ENCODE measurements around the gene TMEM126A.
A peak's percentile ranks its signal among the peaks of the same experiment; 100 is the strongest.
"Not testable (repeated sequence)": the region's sequence is repeated elsewhere in the genome, so short reads cannot be mapped to it uniquely, and the experiment has no call there.

The TMEM126A gene

GRCh38 chr11:85647604-85648299 is at the start of gene TMEM126A:
Gene TMEM126A, plus strand, starts transcription at chr11:85647967. Its CDS starts 2,289 bp downstream, at chr11:85650256.
- peak; percentile 82 for DNase-seq (ENCODE audit: low read depth)

GRCh38 chr11:85599083-85599482 is 48.7 kb upstream of the TMEM126A start:
- DNase-seq (ENCODE audit: low read depth), result no peak

- DNase-seq (ENCODE audit: low read depth), result no peak
These were observed 45.1 kb upstream of the TMEM126A start for GRCh38 chr11:85602526-85603213.

GRCh38 chr11:85603220-85603619 is 44.5 kb upstream of the TMEM126A start:
- no peak for DNase-seq (ENCODE audit: low read depth)

- DNase-seq (ENCODE audit: low read depth), result not testable (repeated sequence)
These were observed 41.5 kb upstream of the TMEM126A start for GRCh38 chr11:85606237-85606636.

- not testable (repeated sequence) for DNase-seq (ENCODE audit: low read depth)
These were observed 39.1 kb upstream of the TMEM126A start for GRCh38 chr11:85608621-85609020.

- not testable (repeated sequence) for DNase-seq (ENCODE audit: low read depth)
These were observed 38.5 kb upstream of the TMEM126A start for GRCh38 chr11:85609286-85609685.

GRCh38 chr11:85611643-85612042 is 36.1 kb upstream of the TMEM126A start:
- not testable (repeated sequence) for DNase-seq (ENCODE audit: low read depth)

GRCh38 chr11:85619499-85619898 is 28.3 kb upstream of the TMEM126A start:
- DNase-seq (ENCODE audit: low read depth), result no peak

GRCh38 chr11:85620256-85620655 is 27.5 kb upstream of the TMEM126A start:
- DNase-seq (ENCODE audit: low read depth), result no peak

- DNase-seq (ENCODE audit: low read depth), result no peak
These were observed 21.3 kb upstream of the TMEM126A start for GRCh38 chr11:85626496-85626895.

GRCh38 chr11:85627332-85627997 is 20.3 kb upstream of the TMEM126A start, which contains the start of gene DLG2:
Gene DLG2, minus strand, starts transcription at chr11:85627344.
- DNase-seq (ENCODE audit: low read depth), result no peak

- DNase-seq (ENCODE audit: low read depth), result peak; percentile 94
These were observed 19.6 kb upstream of the TMEM126A start, which contains the start of gene TMEM126B for GRCh38 chr11:85627998-85628770. Gene TMEM126B, plus strand, starts transcription at chr11:85628593. Its CDS starts 15 bp downstream, at chr11:85628608.

- no peak for DNase-seq (ENCODE audit: low read depth)
These were observed 18.9 kb upstream of the TMEM126A start for GRCh38 chr11:85628771-85629341.

GRCh38 chr11:85634747-85635146 is 13.0 kb upstream of the TMEM126A start:
- DNase-seq (ENCODE audit: low read depth), result no peak

- DNase-seq (ENCODE audit: low read depth), result no peak
These were observed 4.6 kb upstream of the TMEM126A start for GRCh38 chr11:85643191-85643614.

- no peak for DNase-seq (ENCODE audit: low read depth)
These were observed 689 bp upstream of the TMEM126A start for GRCh38 chr11:85647078-85647477.

GRCh38 chr11:85651118-85651517 is 3.4 kb downstream of the TMEM126A start:
- no peak for DNase-seq (ENCODE audit: low read depth)

- no peak for DNase-seq (ENCODE audit: low read depth)
These were observed 5.2 kb downstream of the TMEM126A start for GRCh38 chr11:85652786-85653447.

GRCh38 chr11:85654343-85654742 is 6.6 kb downstream of the TMEM126A start:
- not testable (repeated sequence) for DNase-seq (ENCODE audit: low read depth)

- no peak for DNase-seq (ENCODE audit: low read depth)
These were observed 9.0 kb downstream of the TMEM126A start for GRCh38 chr11:85656777-85657176.

Measured in stimulated activated CD8-positive, alpha-beta memory T cell treated with anti-CD3 and anti-CD28 coated beads, Interleukin-12 subunit alpha, Interleukin-12 subunit beta, amount 100 ng/mL, for 4 hours (primary cell).